Skeletal muscle satellite cell (primary cell): ENCODE data around the gene TPRG1.

Experiments used
- H3K27me3 ChIP-seq: 2 replicates; pipeline ENCODE4 v1.7.0; 2013; ENCODE audit warnings: low read length; ENCODE audit not compliant: control insufficient read depth, insufficient read depth
- H3K36me3 ChIP-seq: 2 replicates; pipeline ENCODE4 v1.7.0; 2013; ENCODE audit warnings: mild to moderate bottlenecking, control low read depth, low read length; ENCODE audit not compliant: insufficient read depth
- H3K4me1 ChIP-seq: 2 replicates; pipeline ENCODE4 v1.7.0; 2013; ENCODE audit warnings: low read length; ENCODE audit not compliant: control insufficient read depth, insufficient read depth
- H3K4me2 ChIP-seq: 2 replicates; pipeline ENCODE4 v1.7.0; 2013; ENCODE audit warnings: mild to moderate bottlenecking, low read length
- H3K4me3 ChIP-seq: 2 replicates; pipeline ENCODE4 v1.7.0; 2013; ENCODE audit warnings: low read length
- H3K9ac ChIP-seq: 2 replicates; pipeline ENCODE4 v1.7.0; 2013; ENCODE audit warnings: mild to moderate bottlenecking, low read depth, low read length, moderate library complexity
- H3K9me3 ChIP-seq: replicated peaks from 2 replicates; pipeline ENCODE4 v1.7.0; 2013; ENCODE audit warnings: mild to moderate bottlenecking, control low read depth, low read length

The TPRG1 gene

GRCh38 chr3:189344996-189345395 is 173.2 kb downstream of the TPRG1 start:
- no peaks in the 10 kb centered on the region for H3K9me3 ChIP-seq
- peaks cover 2% of the 10 kb centered on the region for H3K4me1 ChIP-seq
- H3K4me3 ChIP-seq: no peak overlapping the region
- no peak overlapping the region for H3K9ac ChIP-seq
- no peaks in the 10 kb centered on the region for H3K36me3 ChIP-seq
- H3K27me3 ChIP-seq: no peaks in the 10 kb centered on the region
- H3K4me2 ChIP-seq: no peak overlapping the region

DNA sequence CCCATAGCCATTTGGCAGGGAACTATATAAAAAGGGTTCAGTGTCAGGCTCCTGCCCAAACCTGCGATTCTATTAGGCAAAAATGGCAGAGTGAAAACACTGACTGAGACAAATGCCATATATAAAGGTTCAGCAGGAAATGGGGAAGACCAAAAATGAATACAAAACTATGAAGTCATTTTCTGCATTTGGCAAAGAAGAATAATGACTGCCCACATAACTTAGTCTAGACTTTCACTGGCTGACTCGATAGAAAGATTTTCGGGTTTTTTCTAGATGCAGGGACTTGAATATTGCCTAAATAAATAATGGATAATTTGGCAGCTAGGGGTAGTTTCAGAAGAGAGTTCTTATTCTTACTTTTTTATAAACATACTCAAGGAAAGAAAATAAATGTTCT is 178.0 kb downstream of the TPRG1 start:
- H3K27me3 ChIP-seq: no peaks in the 10 kb centered on the region
- no peaks in the 10 kb centered on the region for H3K9me3 ChIP-seq
- no peak overlapping the region for H3K4me3 ChIP-seq
- peaks cover 12% of the 10 kb centered on the region for H3K4me1 ChIP-seq
- H3K4me2 ChIP-seq: no peak overlapping the region
- H3K9ac ChIP-seq: no peak overlapping the region
- H3K36me3 ChIP-seq: no peaks in the 10 kb centered on the region

DNA sequence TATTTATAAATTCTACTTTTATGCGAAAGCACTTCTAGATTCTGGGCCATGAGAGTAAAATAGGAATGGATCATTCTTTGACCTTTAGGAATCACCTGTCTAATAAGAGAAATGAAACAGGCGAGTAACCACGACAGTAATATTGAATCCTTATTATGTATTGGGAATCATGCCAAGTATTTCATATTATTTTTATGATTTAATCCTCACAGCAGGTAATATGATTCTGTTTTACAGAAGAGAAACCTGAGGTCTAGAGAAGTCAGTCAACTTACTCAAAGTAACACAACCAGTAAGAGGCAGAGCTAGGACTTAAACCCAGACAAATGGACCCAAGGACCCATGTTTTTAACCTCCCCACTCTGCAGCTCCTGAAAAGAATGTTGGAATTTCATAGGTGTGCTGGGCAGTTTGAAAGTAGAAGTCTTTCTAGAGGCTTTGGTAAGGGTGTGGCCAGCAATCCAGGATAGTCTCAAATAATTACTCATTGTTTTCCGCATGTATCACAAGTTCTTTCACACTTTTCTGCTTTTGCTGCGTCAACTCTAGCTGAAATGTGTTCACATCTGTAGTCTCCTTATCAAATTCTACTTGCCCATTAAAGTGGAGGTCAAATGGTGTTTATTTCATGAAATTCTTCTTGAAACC is 181.7 kb downstream of the TPRG1 start:
- Histone ChIP-seq H3K36me3 (no peaks in the 10 kb centered on the region), H3K4me2 (no peak overlapping the region), H3K9me3 (no peaks in the 10 kb centered on the region), H3K27me3 (no peaks in the 10 kb centered on the region), H3K4me1 (peaks cover 28% of the 10 kb centered on the region), H3K9ac (no peak overlapping the region), H3K4me3 (no peak overlapping the region)

GRCh38 chr3:189353988-189354889 is 182.5 kb downstream of the TPRG1 start:
- H3K4me1 ChIP-seq: peaks cover 28% of the 10 kb centered on the region
- H3K36me3 ChIP-seq: no peaks in the 10 kb centered on the region
- no peaks in the 10 kb centered on the region for H3K27me3 ChIP-seq
- H3K4me2 ChIP-seq: no peak overlapping the region
- H3K9ac ChIP-seq: peak overlapping the region; percentile 53
- no peaks in the 10 kb centered on the region for H3K9me3 ChIP-seq
- H3K4me3 ChIP-seq: no peak overlapping the region

DNA sequence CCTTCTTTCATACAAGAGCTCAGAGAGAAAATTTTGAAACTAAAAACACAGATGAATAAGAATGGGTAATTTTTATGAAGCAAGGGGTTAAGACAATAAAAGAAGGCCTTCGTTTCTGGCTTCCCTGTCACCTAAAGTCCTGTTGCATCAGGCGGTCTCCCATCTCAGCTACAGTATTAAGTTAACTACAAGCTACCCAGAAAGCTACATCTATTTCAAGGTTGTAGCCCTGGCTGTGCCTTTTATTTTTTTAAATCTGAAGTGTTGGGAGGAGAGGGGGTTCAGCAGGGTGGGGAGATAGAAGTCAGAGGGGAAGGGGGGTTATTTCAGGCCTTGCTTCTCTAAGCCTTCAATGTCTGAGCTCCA is 183.3 kb downstream of the TPRG1 start:
- H3K4me3 ChIP-seq: no peak overlapping the region
- no peaks in the 10 kb centered on the region for H3K36me3 ChIP-seq
- peaks cover 25% of the 10 kb centered on the region for H3K4me1 ChIP-seq
- no peaks in the 10 kb centered on the region for H3K27me3 ChIP-seq
- no peaks in the 10 kb centered on the region for H3K9me3 ChIP-seq
- peak overlapping the region; percentile 53 for H3K9ac ChIP-seq
- peak overlapping the region; percentile 70 for H3K4me2 ChIP-seq

- H3K4me3 ChIP-seq: peak overlapping the region; percentile 52
- H3K9me3 ChIP-seq: no peaks in the 10 kb centered on the region
- peaks cover 26% of the 10 kb centered on the region for H3K4me1 ChIP-seq
- peak overlapping the region; percentile 53 for H3K9ac ChIP-seq
- H3K4me2 ChIP-seq: peak overlapping the region; percentile 70
- H3K36me3 ChIP-seq: no peaks in the 10 kb centered on the region
- no peaks in the 10 kb centered on the region for H3K27me3 ChIP-seq
Measured at GRCh38 chr3:189355481-189356201, 183.9 kb downstream of the TPRG1 start.

DNA sequence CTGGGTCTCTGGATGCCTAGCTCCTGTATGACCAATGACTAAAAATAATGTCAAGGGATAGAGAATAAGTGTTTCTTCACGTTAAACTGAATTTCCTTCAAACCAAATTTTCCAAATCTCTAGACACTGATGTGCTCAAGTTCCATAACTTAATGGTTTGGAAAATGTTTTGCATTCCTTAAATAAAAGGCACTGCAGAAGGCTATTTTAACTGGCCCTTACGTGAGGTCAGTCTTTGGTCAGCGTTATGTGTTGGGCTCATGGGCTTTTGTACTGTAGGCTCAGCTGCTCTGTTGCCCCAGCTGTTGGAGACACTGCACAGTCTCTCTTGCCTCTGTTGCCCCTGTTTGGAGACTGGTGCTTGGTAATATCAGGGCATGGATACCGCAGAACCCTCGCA is 188.5 kb downstream of the TPRG1 start:
- Histone ChIP-seq H3K4me1 (peaks cover 15% of the 10 kb centered on the region), H3K36me3 (no peaks in the 10 kb centered on the region), H3K9me3 (no peaks in the 10 kb centered on the region)

DNA sequence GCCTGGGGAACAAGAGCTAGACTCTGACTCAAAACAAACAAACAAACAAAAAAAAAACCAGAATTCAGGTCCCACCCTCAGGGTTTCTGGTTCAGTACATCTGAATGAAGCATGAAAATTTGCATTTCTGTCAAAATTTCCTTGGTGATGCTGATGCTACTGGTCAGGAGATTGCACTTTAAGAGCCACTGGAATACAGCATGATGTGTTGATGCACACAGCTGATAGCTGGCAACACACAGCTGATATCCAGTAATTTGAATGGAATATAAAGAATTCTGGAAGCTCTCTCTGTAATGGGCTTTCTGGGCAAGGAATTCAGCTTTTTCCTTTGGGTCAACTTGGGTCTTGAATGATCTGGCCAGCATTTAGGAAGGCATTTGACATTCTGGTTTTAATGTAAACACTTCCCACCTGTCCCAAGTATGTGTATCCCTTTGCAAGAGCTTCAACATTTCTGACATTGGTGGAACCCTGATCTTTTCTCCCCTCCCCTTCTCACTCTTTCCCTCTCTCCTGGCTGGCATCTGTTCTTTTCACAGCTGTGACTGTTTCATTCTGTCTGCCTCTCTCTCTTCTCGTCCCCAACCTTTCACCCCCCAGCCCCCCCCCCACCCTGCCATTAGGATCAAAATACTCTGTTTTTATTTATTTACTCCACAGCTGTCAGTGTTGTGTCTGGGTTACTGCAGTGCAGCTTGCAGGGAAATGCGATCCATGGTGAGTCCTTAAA is 189.5 kb downstream of the TPRG1 start:
- Histone ChIP-seq H3K9ac (no peak overlapping the region), H3K36me3 (no peaks in the 10 kb centered on the region), H3K27me3 (no peaks in the 10 kb centered on the region), H3K4me1 (peaks cover 5% of the 10 kb centered on the region), H3K4me3 (no peak overlapping the region), H3K4me2 (no peak overlapping the region), H3K9me3 (no peaks in the 10 kb centered on the region)

More for the DNA sequence above, 188.5 kb downstream of the TPRG1 start:
- H3K4me2 ChIP-seq: no peak overlapping the region
- no peak overlapping the region for H3K4me3 ChIP-seq
- no peak overlapping the region for H3K9ac ChIP-seq
- no peaks in the 10 kb centered on the region for H3K27me3 ChIP-seq

GRCh38 chr3:189363590-189364255 is 192.0 kb downstream of the TPRG1 start:
- Histone ChIP-seq H3K4me3 (no peak overlapping the region), H3K4me1 (peaks cover 5% of the 10 kb centered on the region), H3K27me3 (no peaks in the 10 kb centered on the region), H3K36me3 (no peaks in the 10 kb centered on the region), H3K4me2 (no peak overlapping the region), H3K9me3 (no peaks in the 10 kb centered on the region), H3K9ac (no peak overlapping the region)

GRCh38 chr3:189365609-189366564 is 194.1 kb downstream of the TPRG1 start:
- H3K36me3 ChIP-seq: no peaks in the 10 kb centered on the region
- no peak overlapping the region for H3K4me2 ChIP-seq
- peaks cover 2% of the 10 kb centered on the region for H3K4me1 ChIP-seq
- no peak overlapping the region for H3K9ac ChIP-seq
- H3K4me3 ChIP-seq: no peak overlapping the region
- H3K27me3 ChIP-seq: no peaks in the 10 kb centered on the region
- H3K9me3 ChIP-seq: no peaks in the 10 kb centered on the region
